ENCODE results near the gene TAS1R2. TPM values are rescaled to one million over a fixed set of nuclear protein-coding genes. Genes with fewer than 3 reads are reported as not detected.
"Not testable (repeated sequence)": the region's sequence is repeated elsewhere in the genome, so short reads cannot be mapped to it uniquely, and the experiment has no call there.

TAS1R2 gene
- total and polyA plus RNA-seq, 7 donors, result not detected

DNA sequence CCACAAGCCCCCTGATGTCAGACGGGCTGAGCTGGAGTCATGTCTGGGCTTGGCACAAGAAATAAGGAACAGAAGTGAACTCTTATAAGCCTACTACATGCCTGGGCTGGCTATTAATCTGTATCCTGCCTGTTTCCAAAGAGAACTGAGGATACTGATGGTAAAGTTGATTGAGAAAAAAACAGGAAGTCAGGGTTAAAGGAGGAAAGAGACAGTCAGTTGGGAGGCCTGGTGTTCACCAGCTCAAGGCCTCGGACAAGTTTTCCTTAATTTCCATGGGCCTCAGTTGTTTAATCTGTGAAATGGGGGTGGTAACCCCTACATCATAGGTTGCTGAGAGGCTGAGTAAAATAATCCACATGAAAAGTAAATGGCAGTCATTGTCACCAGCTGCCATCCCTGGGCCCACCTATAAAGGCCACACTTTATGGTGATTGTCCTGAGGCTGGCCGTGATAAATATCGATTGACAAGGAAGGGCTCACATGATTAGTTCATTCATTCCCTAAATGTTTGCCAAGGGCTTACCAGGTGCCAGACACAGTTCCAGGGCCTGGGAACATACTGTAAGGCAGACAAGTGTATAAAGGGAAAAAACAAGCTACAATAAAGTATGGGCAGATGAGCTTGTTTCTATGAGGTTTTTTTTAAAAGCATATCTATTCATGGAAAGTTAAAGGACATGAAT, 40.0 kb upstream of the TAS1R2 start:
- Histone ChIP-seq H3K27me3 (ENCODE audit: insufficient read depth in 3 of 3, low read length in 2 of 3) (no peaks in the 10 kb centered on the region), H3K36me3 (ENCODE audit: insufficient read depth in 1 of 2, low read depth in 1 of 2) (peaks cover 0 to 11% of the 10 kb centered on the region in 2 donors), H3K4me3 (no peak overlapping the region), H3K27ac (no peak overlapping the region), H3K9me3 (no peaks in the 10 kb centered on the region), H3K4me1 (peaks cover 24% of the 10 kb centered on the region)
- DNase-seq (no peak), ATAC-seq (no peak)
- intact Hi-C loops (cut with DNase I), result no loop called here
- TF ChIP-seq, protein P1, sequence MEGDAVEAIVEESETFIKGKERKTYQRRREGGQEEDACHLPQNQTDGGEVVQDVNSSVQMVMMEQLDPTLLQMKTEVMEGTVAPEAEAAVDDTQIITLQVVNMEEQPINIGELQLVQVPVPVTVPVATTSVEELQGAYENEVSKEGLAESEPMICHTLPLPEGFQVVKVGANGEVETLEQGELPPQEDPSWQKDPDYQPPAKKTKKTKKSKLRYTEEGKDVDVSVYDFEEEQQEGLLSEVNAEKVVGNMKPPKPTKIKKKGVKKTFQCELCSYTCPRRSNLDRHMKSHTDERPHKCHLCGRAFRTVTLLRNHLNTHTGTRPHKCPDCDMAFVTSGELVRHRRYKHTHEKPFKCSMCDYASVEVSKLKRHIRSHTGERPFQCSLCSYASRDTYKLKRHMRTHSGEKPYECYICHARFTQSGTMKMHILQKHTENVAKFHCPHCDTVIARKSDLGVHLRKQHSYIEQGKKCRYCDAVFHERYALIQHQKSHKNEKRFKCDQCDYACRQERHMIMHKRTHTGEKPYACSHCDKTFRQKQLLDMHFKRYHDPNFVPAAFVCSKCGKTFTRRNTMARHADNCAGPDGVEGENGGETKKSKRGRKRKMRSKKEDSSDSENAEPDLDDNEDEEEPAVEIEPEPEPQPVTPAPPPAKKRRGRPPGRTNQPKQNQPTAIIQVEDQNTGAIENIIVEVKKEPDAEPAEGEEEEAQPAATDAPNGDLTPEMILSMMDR (IDR thresholded peaks at IDR 0.05), result no peak
- 83 to 86% (median 84%) methylated on average over 4 of the region's 4 CpGs for WGBS, 3 donors

DNA sequence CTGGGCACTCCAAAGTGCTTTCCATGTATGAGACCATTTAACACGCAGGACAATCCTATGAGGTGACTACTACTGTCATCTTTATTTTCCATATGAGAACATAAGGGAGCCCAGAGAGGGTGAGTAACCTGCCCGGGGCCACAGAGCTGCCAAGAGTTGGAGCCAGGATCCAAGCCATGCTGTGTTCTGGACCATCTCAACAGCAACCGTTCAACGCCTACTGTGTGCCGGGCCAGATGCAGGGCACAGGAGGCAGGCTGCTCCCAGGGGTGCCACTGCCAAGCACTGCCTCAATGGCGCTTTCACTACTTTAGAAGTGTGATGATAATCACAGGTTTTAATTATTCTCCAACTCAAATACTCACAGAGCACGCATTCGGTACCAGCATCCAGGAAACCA, 39.1 kb upstream of the TAS1R2 start:
- TF ChIP-seq, protein P1 (IDR thresholded peaks at IDR 0.05), result no peak
- no peak for DNase-seq
- no peaks in the 10 kb centered on the region for H3K27me3 ChIP-seq (ENCODE audit: insufficient read depth in 3 of 3, low read length in 2 of 3)
- no peak overlapping the region for H3K27ac ChIP-seq
- peaks cover 28% of the 10 kb centered on the region for H3K4me1 ChIP-seq
- H3K9me3 ChIP-seq, result no peaks in the 10 kb centered on the region
- WGBS, 3 donors, result 87 to 89% (median 88%) methylated on average over 8 of the region's 8 CpGs
- no peak for ATAC-seq
- intact Hi-C loops (cut with DNase I), result no loop called here
- H3K36me3 ChIP-seq (ENCODE audit: insufficient read depth in 1 of 2, low read depth in 1 of 2), result peaks cover 0 to 11% of the 10 kb centered on the region in 2 donors
- H3K4me3 ChIP-seq, result no peak overlapping the region

DNA sequence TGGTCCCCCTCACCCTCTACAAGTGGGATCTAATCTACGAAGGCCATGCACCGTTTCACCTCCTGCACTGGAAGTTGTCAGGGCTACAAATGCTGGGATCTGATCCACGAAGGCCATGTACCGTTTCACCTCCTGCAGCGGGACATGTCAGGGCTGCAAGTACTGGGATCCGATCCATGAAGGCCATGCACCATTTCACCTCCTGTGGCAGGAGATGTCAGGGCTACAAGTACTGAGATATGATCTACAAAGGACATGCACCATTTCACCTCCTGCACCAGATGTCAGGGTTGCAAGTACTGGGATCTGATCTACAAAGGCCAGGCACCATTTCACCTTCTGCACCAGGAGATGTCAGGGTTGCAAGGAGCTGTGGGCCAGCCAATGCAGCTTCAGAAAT, 35.9 kb upstream of the TAS1R2 start:
- peaks cover 0 to 11% of the 10 kb centered on the region in 2 donors for H3K36me3 ChIP-seq (ENCODE audit: insufficient read depth in 1 of 2, low read depth in 1 of 2)
- H3K4me3 ChIP-seq, result no peak overlapping the region
- H3K27ac ChIP-seq, result no peak overlapping the region
- peaks cover 17% of the 10 kb centered on the region for H3K4me1 ChIP-seq
- no peaks in the 10 kb centered on the region for H3K27me3 ChIP-seq (ENCODE audit: insufficient read depth in 3 of 3, low read length in 2 of 3)
- ATAC-seq, result no peak
- TF ChIP-seq, protein P1 (IDR thresholded peaks at IDR 0.05), result no peak
- no peak for DNase-seq
- 78 to 87% (median 84%) methylated on average over 6 of the region's 6 CpGs for WGBS, 3 donors
- H3K9me3 ChIP-seq, result no peaks in the 10 kb centered on the region
- intact Hi-C loops (cut with DNase I), result no loop called here

DNA sequence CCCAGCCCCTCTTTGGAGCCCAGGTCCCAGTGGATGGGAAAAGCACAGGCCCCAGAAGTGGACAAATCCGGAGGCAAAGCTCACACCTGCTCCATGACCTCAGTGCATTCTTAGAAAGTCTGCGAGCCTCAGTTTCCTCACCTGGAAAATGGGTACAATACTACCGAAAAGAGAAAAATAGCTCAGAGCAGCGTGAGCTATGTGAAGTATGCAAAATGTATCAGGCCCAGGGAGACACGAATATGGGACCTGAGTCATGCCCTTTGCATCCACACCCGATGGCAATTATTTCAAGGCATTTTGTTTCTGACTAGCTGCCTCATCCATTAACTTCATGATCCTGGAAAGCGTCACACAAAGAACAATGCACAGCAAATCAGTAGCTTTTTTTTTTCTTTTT, 33.7 kb upstream of the TAS1R2 start:
- Histone ChIP-seq H3K27me3 (ENCODE audit: insufficient read depth in 3 of 3, low read length in 2 of 3) (no peaks in the 10 kb centered on the region), H3K4me1 (peaks cover 16% of the 10 kb centered on the region), H3K4me3 (no peak overlapping the region), H3K36me3 (ENCODE audit: insufficient read depth in 1 of 2, low read depth in 1 of 2) (peaks cover 0 to 26% of the 10 kb centered on the region in 2 donors), H3K27ac (no peak overlapping the region), H3K9me3 (no peaks in the 10 kb centered on the region)
- TF ChIP-seq, protein P1 (IDR thresholded peaks at IDR 0.05), result no peak
- 73 to 91% (median 83%) methylated on average over 7 of the region's 7 CpGs for WGBS, 3 donors
- DNase-seq, result no peak
- ATAC-seq, result no peak
- intact Hi-C loops (cut with DNase I), result no loop called here

DNA sequence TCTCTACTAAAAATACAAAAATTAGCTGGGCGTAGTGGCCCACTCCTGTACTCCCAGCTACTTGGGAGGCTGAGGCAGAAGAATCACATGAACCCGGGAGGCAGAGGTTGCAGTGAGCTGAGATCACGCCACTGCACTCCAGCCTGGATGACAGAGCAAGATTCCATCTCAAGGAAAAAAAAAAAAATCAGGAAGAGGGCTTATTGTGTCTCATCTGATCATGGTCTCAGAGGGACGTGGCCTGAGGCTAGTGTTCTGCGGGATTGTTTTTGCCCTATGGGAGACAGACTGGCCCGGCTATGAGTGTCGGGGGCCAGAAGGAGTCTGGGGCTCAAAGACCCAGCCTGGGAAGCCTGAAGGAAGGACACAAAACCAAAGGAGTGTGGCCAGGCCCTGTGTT, 32.4 kb upstream of the TAS1R2 start:
- DNase-seq; H3K4me3 ChIP-seq; ATAC-seq; intact Hi-C loops (cut with DNase I); H3K27ac ChIP-seq; H3K9me3 ChIP-seq; H3K27me3 ChIP-seq (ENCODE audit: insufficient read depth in 3 of 3, low read length in 2 of 3): not testable (repeated sequence)
- WGBS, 3 donors, result 78 to 85% (median 79%) methylated on average over 7 of the region's 7 CpGs
- peaks cover 0 to 26% of the 10 kb centered on the region in 2 donors for H3K36me3 ChIP-seq (ENCODE audit: insufficient read depth in 1 of 2, low read depth in 1 of 2)
- H3K4me1 ChIP-seq, result peaks cover 17% of the 10 kb centered on the region

Data from psoas muscle (tissue), 8 donors.